Measurements from ENCODE around the gene KIF5B.

The KIF5B gene

GRCh38 chr10:32065856-32066255, 9.6 kb upstream of the KIF5B start:
- Histone ChIP-seq H3K27ac (no peak overlapping the region), H3K4me3 (ENCODE audit: low read depth, low read length) (no peak overlapping the region), H3K36me3 (replicated peaks) (no peaks in the 10 kb centered on the region), H3K27me3 (replicated peaks) (no peaks in the 10 kb centered on the region)
- peak; percentile 47 for DNase-seq
- in situ Hi-C loops (cut with HindIII; ENCODE audit: low pct_ligation_motif_present, low sequenced_read_pairs): no loop called here
- no peak for TF ChIP-seq CTCF (IDR thresholded peaks at IDR 0.05; ENCODE audit: low read depth, low read length, missing control alignments)

- TF ChIP-seq CTCF (IDR thresholded peaks at IDR 0.05; ENCODE audit: low read depth, low read length, missing control alignments): no peak
- H3K27me3 ChIP-seq (replicated peaks): no peaks in the 10 kb centered on the region
- H3K4me3 ChIP-seq (ENCODE audit: low read depth, low read length): no peak overlapping the region
- H3K27ac ChIP-seq: no peak overlapping the region
- no peaks in the 10 kb centered on the region for H3K36me3 ChIP-seq (replicated peaks)
- no peak for DNase-seq
- in situ Hi-C loops (cut with HindIII; ENCODE audit: low pct_ligation_motif_present, low sequenced_read_pairs): no loop called here
Measured at GRCh38 chr10:32061440-32061839, 5.2 kb upstream of the KIF5B start.

- no peaks in the 10 kb centered on the region for H3K27me3 ChIP-seq (replicated peaks)
- no peaks in the 10 kb centered on the region for H3K36me3 ChIP-seq (replicated peaks)
- no peak for DNase-seq
- H3K27ac ChIP-seq: no peak overlapping the region
- H3K4me3 ChIP-seq (ENCODE audit: low read depth, low read length): no peak overlapping the region
- TF ChIP-seq CTCF (IDR thresholded peaks at IDR 0.05; ENCODE audit: low read depth, low read length, missing control alignments): no peak
- in situ Hi-C loops (cut with HindIII; ENCODE audit: low pct_ligation_motif_present, low sequenced_read_pairs): no loop called here
Measured at GRCh38 chr10:32060347-32060746, 4.1 kb upstream of the KIF5B start.

GRCh38 chr10:32059472-32059871, 3.2 kb upstream of the KIF5B start:
- TF ChIP-seq CTCF (IDR thresholded peaks at IDR 0.05; ENCODE audit: low read depth, low read length, missing control alignments): no peak
- Histone ChIP-seq H3K4me3 (ENCODE audit: low read depth, low read length) (no peak overlapping the region), H3K27me3 (replicated peaks) (no peaks in the 10 kb centered on the region), H3K27ac (no peak overlapping the region), H3K36me3 (replicated peaks) (no peaks in the 10 kb centered on the region)
- DNase-seq: no peak
- in situ Hi-C loops (cut with HindIII; ENCODE audit: low pct_ligation_motif_present, low sequenced_read_pairs): no loop called here

GRCh38 chr10:32057036-32057372, 779 bp upstream of the KIF5B start:
- Histone ChIP-seq H3K27me3 (replicated peaks) (no peaks in the 10 kb centered on the region), H3K36me3 (replicated peaks) (no peaks in the 10 kb centered on the region), H3K27ac (no peak overlapping the region), H3K4me3 (ENCODE audit: low read depth, low read length) (no peak overlapping the region)
- TF ChIP-seq CTCF (IDR thresholded peaks at IDR 0.05; ENCODE audit: low read depth, low read length, missing control alignments): no peak
- in situ Hi-C loops (cut with HindIII; ENCODE audit: low pct_ligation_motif_present, low sequenced_read_pairs): no loop called here
- no peak for DNase-seq

- in situ Hi-C loops (cut with HindIII; ENCODE audit: low pct_ligation_motif_present, low sequenced_read_pairs): no loop called here
- H3K4me3 ChIP-seq (ENCODE audit: low read depth, low read length): peak overlapping the region; percentile 98
Measured at GRCh38 chr10:32055478-32056135, 618 bp downstream of the KIF5B start.

More at GRCh38 chr10:32055478-32056135, 618 bp downstream of the KIF5B start:
- Histone ChIP-seq H3K36me3 (replicated peaks) (no peaks in the 10 kb centered on the region), H3K27ac (peak overlapping the region; percentile 92), H3K27me3 (replicated peaks) (no peaks in the 10 kb centered on the region)
- DNase-seq: peak; percentile 36
- TF ChIP-seq CTCF (IDR thresholded peaks at IDR 0.05; ENCODE audit: low read depth, low read length, missing control alignments): peak; percentile 31

Measured in brain microvascular endothelial cell (primary cell).